Dedifferentiated amniotic fluid mesenchymal stem cell (primary cell): ENCODE measurements around the gene RMDN2.
A peak's percentile ranks its signal among the peaks of the same experiment; 100 is the strongest.
"Not testable (repeated sequence)": the region's sequence is repeated elsewhere in the genome, so short reads cannot be mapped to it uniquely, and the experiment has no call there.

Experiments used
- DNase-seq: peaks from one replicate; pipeline ENCODE4 v3.0.0-alpha.2; 2016; ENCODE audit errors: extremely low spot score

The RMDN2 gene

GRCh38 chr2:37934591-37935513 lies 9.8 kb downstream of the RMDN2 start:
- no peak for DNase-seq

- DNase-seq: not testable (repeated sequence)
Measured at GRCh38 chr2:37937568-37937967, 12.5 kb downstream of the RMDN2 start.

GRCh38 chr2:37941267-37941666 lies 16.2 kb downstream of the RMDN2 start:
- not testable (repeated sequence) for DNase-seq

GRCh38 chr2:37944268-37944667 lies 19.2 kb downstream of the RMDN2 start:
- no peak for DNase-seq

GRCh38 chr2:37947306-37947705 lies 22.2 kb downstream of the RMDN2 start:
- no peak for DNase-seq

- DNase-seq: not testable (repeated sequence)
Measured at GRCh38 chr2:37962018-37962739, 37.1 kb downstream of the RMDN2 start.

- not testable (repeated sequence) for DNase-seq
Measured at GRCh38 chr2:37962740-37963121, 37.6 kb downstream of the RMDN2 start.

GRCh38 chr2:37963901-37964300 lies 38.8 kb downstream of the RMDN2 start:
- not testable (repeated sequence) for DNase-seq

GRCh38 chr2:37966326-37966725 lies 41.2 kb downstream of the RMDN2 start:
- DNase-seq: no peak

- no peak for DNase-seq
Measured at GRCh38 chr2:37969731-37970130, 44.6 kb downstream of the RMDN2 start.

- DNase-seq: no peak
Measured at GRCh38 chr2:37971971-37972370, 46.9 kb downstream of the RMDN2 start.

- no peak for DNase-seq
Measured at GRCh38 chr2:37973615-37974353, 48.7 kb downstream of the RMDN2 start.

GRCh38 chr2:37975808-37976207 lies 50.7 kb downstream of the RMDN2 start:
- no peak for DNase-seq

GRCh38 chr2:37976411-37976810 lies 51.3 kb downstream of the RMDN2 start:
- DNase-seq: no peak

GRCh38 chr2:37982147-37982582 lies 57.1 kb downstream of the RMDN2 start:
- peak; percentile 25 for DNase-seq

GRCh38 chr2:37982847-37983246 lies 57.8 kb downstream of the RMDN2 start:
- DNase-seq: no peak

GRCh38 chr2:37983719-37984118 lies 58.6 kb downstream of the RMDN2 start:
- DNase-seq: no peak

- no peak for DNase-seq
Measured at GRCh38 chr2:37984176-37984575, 59.1 kb downstream of the RMDN2 start.

GRCh38 chr2:37984589-37984988 lies 59.5 kb downstream of the RMDN2 start:
- DNase-seq: peak; percentile 55

GRCh38 chr2:37985333-37985732 lies 60.2 kb downstream of the RMDN2 start:
- no peak for DNase-seq

GRCh38 chr2:37987098-37987775 lies 62.1 kb downstream of the RMDN2 start:
- no peak for DNase-seq

GRCh38 chr2:37992601-37993000 lies 67.5 kb downstream of the RMDN2 start:
- DNase-seq: no peak
